ENCODE measurements around the gene GDF9.

DNA sequence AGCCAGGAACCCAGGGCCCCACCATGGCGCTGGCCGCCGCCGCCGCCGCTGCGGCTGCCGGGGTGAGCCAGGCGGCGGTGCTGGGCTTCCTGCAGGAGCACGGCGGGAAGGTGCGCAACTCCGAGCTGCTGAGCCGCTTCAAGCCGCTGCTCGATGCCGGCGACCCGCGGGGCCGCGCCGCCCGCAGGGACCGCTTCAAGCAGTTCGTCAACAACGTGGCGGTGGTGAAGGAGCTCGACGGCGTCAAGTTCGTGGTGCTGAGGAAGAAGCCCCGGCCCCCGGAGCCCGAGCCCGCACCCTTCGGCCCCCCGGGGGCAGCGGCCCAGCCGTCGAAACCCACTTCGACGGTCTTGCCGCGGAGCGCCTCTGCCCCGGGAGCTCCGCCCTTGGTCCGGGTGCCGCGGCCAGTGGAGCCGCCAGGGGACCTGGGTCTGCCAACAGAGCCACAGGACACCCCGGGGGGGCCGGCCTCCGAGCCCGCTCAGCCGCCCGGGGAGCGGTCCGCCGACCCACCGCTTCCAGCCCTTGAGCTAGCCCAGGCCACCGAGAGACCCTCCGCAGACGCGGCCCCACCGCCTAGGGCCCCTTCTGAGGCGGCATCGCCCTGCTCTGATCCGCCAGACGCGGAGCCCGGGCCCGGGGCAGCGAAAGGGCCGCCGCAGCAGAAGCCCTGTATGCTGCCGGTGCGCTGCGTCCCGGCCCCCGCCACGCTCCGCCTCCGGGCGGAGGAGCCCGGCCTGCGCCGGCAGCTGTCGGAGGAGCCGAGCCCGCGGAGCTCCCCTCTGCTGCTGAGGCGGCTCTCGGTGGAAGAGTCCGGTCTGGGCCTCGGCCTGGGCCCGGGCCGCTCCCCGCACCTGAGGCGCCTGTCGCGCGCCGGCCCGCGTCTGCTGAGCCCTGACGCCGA, 52.4 kb downstream of the GDF9 start:
- TF ChIP-seq, protein P1, sequence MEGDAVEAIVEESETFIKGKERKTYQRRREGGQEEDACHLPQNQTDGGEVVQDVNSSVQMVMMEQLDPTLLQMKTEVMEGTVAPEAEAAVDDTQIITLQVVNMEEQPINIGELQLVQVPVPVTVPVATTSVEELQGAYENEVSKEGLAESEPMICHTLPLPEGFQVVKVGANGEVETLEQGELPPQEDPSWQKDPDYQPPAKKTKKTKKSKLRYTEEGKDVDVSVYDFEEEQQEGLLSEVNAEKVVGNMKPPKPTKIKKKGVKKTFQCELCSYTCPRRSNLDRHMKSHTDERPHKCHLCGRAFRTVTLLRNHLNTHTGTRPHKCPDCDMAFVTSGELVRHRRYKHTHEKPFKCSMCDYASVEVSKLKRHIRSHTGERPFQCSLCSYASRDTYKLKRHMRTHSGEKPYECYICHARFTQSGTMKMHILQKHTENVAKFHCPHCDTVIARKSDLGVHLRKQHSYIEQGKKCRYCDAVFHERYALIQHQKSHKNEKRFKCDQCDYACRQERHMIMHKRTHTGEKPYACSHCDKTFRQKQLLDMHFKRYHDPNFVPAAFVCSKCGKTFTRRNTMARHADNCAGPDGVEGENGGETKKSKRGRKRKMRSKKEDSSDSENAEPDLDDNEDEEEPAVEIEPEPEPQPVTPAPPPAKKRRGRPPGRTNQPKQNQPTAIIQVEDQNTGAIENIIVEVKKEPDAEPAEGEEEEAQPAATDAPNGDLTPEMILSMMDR (IDR thresholded peaks at IDR 0.05 in 8 of 11, conservative IDR thresholded peaks at IDR 0.05 in 3 of 11) = no peak
- TF ChIP-seq POLR2AphosphoS5 (IDR thresholded peaks at IDR 0.05) (no peak), POLR2A (IDR thresholded peaks at IDR 0.05) (no peak)
